ENCODE results near the gene SARDH.

The SARDH gene

GRCh38 chr9:133701321-133701980 is 36.7 kb downstream of the SARDH start:
- H3K4me3 ChIP-seq (ENCODE audit: low read depth, low read length) = no peak overlapping the region
- no peak for DNase-seq (ENCODE audit: low read depth)
- no peak for TF ChIP-seq CTCF (conservative IDR thresholded peaks at IDR 0.05; ENCODE audit: low read depth, low read length)

- peak; percentile 32 for DNase-seq (ENCODE audit: low read depth)
- no peak overlapping the region for H3K4me3 ChIP-seq (ENCODE audit: low read depth, low read length)
- TF ChIP-seq CTCF (conservative IDR thresholded peaks at IDR 0.05; ENCODE audit: low read depth, low read length) = no peak
Observed at GRCh38 chr9:133700819-133701320, 37.3 kb downstream of the SARDH start.

- TF ChIP-seq CTCF (conservative IDR thresholded peaks at IDR 0.05; ENCODE audit: low read depth, low read length) = no peak
- no peak for DNase-seq (ENCODE audit: low read depth)
- no peak overlapping the region for H3K4me3 ChIP-seq (ENCODE audit: low read depth, low read length)
Observed at GRCh38 chr9:133699546-133699945, 38.6 kb downstream of the SARDH start.

- no peak for TF ChIP-seq CTCF (conservative IDR thresholded peaks at IDR 0.05; ENCODE audit: low read depth, low read length)
- H3K4me3 ChIP-seq (ENCODE audit: low read depth, low read length) = no peak overlapping the region
- no peak for DNase-seq (ENCODE audit: low read depth)
Observed at GRCh38 chr9:133696071-133696472, 42.1 kb downstream of the SARDH start.

GRCh38 chr9:133694686-133695085 is 43.5 kb downstream of the SARDH start:
- TF ChIP-seq CTCF (conservative IDR thresholded peaks at IDR 0.05; ENCODE audit: low read depth, low read length) = no peak
- no peak overlapping the region for H3K4me3 ChIP-seq (ENCODE audit: low read depth, low read length)
- no peak for DNase-seq (ENCODE audit: low read depth)

GRCh38 chr9:133693703-133694529 is 44.2 kb downstream of the SARDH start:
- H3K4me3 ChIP-seq (ENCODE audit: low read depth, low read length) = no peak overlapping the region
- DNase-seq (ENCODE audit: low read depth) = no peak
- TF ChIP-seq CTCF (conservative IDR thresholded peaks at IDR 0.05; ENCODE audit: low read depth, low read length) = no peak
